ENCODE results near the gene SIAH3. TPM values are rescaled to one million over a fixed set of nuclear protein-coding genes. Genes with fewer than 3 reads are reported as not detected.
A peak's percentile ranks its signal among the peaks of the same experiment; 100 is the strongest.

SIAH3 gene
- total and polyA plus RNA-seq, 5 donors from 2014 or later, result 0.03 TPM; not detected in 4

DNA sequence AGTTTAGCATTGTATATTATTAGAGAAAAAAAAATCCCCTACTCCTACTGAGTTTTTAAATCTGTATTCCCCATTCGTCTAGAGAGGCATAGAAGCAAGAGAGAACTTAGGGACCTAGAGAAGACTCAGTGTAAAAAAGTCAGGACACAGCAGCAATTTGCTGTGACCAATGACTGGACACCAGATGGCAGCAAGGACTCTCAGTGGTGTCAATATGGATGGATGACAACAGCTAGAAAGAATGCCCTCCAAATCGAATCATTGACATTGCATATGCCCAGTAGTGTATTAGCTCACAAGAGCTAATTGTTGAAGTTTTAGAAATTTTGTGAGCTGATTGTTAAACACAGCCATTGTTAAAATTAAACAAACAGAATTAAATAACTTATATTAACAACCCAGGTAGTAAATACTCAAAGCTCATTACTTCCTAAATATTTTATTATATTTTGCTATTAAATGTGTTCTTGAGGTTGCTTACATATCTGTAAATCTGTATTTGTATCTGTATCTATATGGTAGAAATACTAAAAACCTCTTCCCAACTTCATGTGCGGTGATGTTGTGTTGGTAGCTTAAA is 43.9 kb downstream of the SIAH3 start:
- H3K4me1 ChIP-seq (ENCODE audit: control insufficient read depth, insufficient read depth, low read length, poor library complexity, severe bottlenecking), result no peaks in the 10 kb centered on the region
- Mint-ChIP-seq H3K27me3 (peaks cover 12% of the 10 kb centered on the region), H3K27ac (no peak overlapping the region), H3K9me3 (peaks cover 0 to 4% (median 0%) of the 10 kb centered on the region in 7 donors), H3K4me3 (no peak overlapping the region), H3K36me3 (no peaks in the 10 kb centered on the region), H3K4me1 (no peaks in the 10 kb centered on the region)
- peaks cover 3% of the 10 kb centered on the region for H3K27me3 ChIP-seq (ENCODE audit: control insufficient read depth, insufficient read depth, low read length)
- H3K9me3 ChIP-seq (ENCODE audit: control insufficient read depth in 2 of 2, low read length in 2 of 2), result no peaks in the 10 kb centered on the region
- no peak overlapping the region for H3K4me3 ChIP-seq (ENCODE audit: low read depth, low read length)
- no peak overlapping the region for H3K27ac ChIP-seq (ENCODE audit: insufficient read depth, low read length, poor library complexity, severe bottlenecking)
- ATAC-seq (ENCODE audit: low read depth in 2 of 2), result peak in 1 of 2 donors; percentile 46
- DNase-seq, result peak in 2 of 3 donors; percentile 15 to 17
- H3K36me3 ChIP-seq (ENCODE audit: control insufficient read depth, insufficient read depth, low read length), result no peaks in the 10 kb centered on the region

DNA sequence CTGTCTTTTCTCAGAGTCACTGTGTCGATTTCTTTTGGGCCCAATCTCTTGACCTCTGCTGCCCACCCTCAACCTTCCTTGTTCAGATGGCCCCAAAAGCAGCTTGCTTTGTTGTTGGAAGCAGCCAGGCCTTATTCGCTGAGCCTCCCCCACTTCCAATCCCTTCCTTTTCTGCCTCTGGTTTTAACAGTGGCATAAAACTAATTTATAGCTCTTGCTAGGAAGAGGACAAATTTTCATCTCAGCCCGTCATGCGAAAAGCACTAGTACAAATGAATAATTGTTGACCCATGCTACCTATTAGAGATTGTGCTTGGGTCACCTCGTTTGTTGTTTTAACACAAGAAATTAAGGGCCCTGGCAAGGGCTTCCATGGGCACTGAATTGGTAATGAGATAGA is 51.1 kb downstream of the SIAH3 start:
- Mint-ChIP-seq H3K9me3 (peaks cover 0 to 4% (median 2%) of the 10 kb centered on the region in 7 donors), H3K36me3 (no peaks in the 10 kb centered on the region), H3K27me3 (peaks cover 4% of the 10 kb centered on the region), H3K27ac (no peak overlapping the region), H3K4me1 (no peaks in the 10 kb centered on the region), H3K4me3 (no peak overlapping the region)
- no peak overlapping the region for H3K27ac ChIP-seq (ENCODE audit: insufficient read depth, low read length, poor library complexity, severe bottlenecking)
- H3K9me3 ChIP-seq (ENCODE audit: control insufficient read depth in 2 of 2, low read length in 2 of 2), result no peaks in the 10 kb centered on the region
- no peaks in the 10 kb centered on the region for H3K36me3 ChIP-seq (ENCODE audit: control insufficient read depth, insufficient read depth, low read length)
- ATAC-seq (ENCODE audit: low read depth in 2 of 2) (no peak), DNase-seq (no peak)
- H3K4me1 ChIP-seq (ENCODE audit: control insufficient read depth, insufficient read depth, low read length, poor library complexity, severe bottlenecking), result no peaks in the 10 kb centered on the region
- no peaks in the 10 kb centered on the region for H3K27me3 ChIP-seq (ENCODE audit: control insufficient read depth, insufficient read depth, low read length)
- H3K4me3 ChIP-seq (ENCODE audit: low read depth, low read length), result no peak overlapping the region

DNA sequence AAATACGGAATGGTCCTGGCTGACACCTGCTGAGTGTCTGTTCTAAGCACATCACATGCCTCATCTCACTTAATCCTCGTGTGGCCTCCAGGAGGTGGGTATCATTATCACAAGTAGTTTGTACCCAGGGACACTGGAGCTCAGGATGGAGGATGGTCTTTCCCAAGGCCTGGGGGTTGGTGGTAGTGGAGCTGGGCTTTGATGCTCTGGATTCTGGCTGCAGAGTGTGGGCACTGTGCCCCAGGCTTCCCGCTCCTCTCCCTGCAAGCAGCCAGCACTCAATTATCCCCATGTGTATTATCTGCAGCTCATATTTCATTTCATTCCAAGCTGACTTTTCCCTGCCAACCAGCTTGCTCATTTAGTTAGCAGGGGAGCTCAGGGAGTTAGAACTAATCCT is 52.1 kb downstream of the SIAH3 start:
- Histone ChIP-seq H3K4me3 (ENCODE audit: low read depth, low read length) (no peak overlapping the region), H3K4me1 (ENCODE audit: control insufficient read depth, insufficient read depth, low read length, poor library complexity, severe bottlenecking) (no peaks in the 10 kb centered on the region), H3K36me3 (ENCODE audit: control insufficient read depth, insufficient read depth, low read length) (no peaks in the 10 kb centered on the region), H3K27ac (ENCODE audit: insufficient read depth, low read length, poor library complexity, severe bottlenecking) (no peak overlapping the region), H3K9me3 (ENCODE audit: control insufficient read depth in 2 of 2, low read length in 2 of 2) (no peaks in the 10 kb centered on the region), H3K27me3 (ENCODE audit: control insufficient read depth, insufficient read depth, low read length) (no peaks in the 10 kb centered on the region)
- no peak for ATAC-seq (ENCODE audit: low read depth in 2 of 2)
- H3K27ac Mint-ChIP-seq, result no peak overlapping the region
- H3K36me3 Mint-ChIP-seq, result no peaks in the 10 kb centered on the region
- DNase-seq, result no peak
- peaks cover 0 to 4% (median 0%) of the 10 kb centered on the region in 7 donors for H3K9me3 Mint-ChIP-seq
- H3K27me3 Mint-ChIP-seq, result no peaks in the 10 kb centered on the region
- no peaks in the 10 kb centered on the region for H3K4me1 Mint-ChIP-seq
- H3K4me3 Mint-ChIP-seq, result no peak overlapping the region

DNA sequence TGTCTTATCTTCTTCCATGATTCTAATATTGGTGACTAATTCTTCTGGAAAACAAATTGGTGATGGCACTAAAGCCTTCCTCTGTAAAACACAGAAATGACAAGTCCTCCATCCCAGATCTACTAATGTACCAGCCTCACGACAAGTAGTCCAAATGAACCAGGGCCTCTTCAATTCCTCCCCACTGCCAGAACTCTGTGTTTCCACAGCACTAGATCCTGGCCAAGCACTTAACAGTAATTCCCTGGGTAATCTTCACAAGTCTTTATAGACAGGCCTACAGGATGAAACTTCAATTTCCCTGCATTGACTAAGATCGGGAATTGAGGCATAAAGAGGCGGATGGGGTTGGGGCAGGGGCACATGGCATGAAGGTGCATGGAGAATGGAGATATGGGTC is 52.7 kb downstream of the SIAH3 start:
- Histone ChIP-seq H3K4me1 (ENCODE audit: control insufficient read depth, insufficient read depth, low read length, poor library complexity, severe bottlenecking) (no peaks in the 10 kb centered on the region), H3K4me3 (ENCODE audit: low read depth, low read length) (no peak overlapping the region), H3K27ac (ENCODE audit: insufficient read depth, low read length, poor library complexity, severe bottlenecking) (no peak overlapping the region), H3K36me3 (ENCODE audit: control insufficient read depth, insufficient read depth, low read length) (no peaks in the 10 kb centered on the region), H3K9me3 (ENCODE audit: control insufficient read depth in 2 of 2, low read length in 2 of 2) (no peaks in the 10 kb centered on the region), H3K27me3 (ENCODE audit: control insufficient read depth, insufficient read depth, low read length) (no peaks in the 10 kb centered on the region)
- H3K9me3 Mint-ChIP-seq, result peaks cover 0 to 4% (median 0%) of the 10 kb centered on the region in 7 donors
- no peak for DNase-seq
- no peaks in the 10 kb centered on the region for H3K36me3 Mint-ChIP-seq
- peak overlapping the region in 1 of 3 donors; percentile 8 for H3K27ac Mint-ChIP-seq
- H3K4me1 Mint-ChIP-seq, result no peaks in the 10 kb centered on the region
- H3K4me3 Mint-ChIP-seq, result no peak overlapping the region
- ATAC-seq (ENCODE audit: low read depth in 2 of 2), result no peak
- H3K27me3 Mint-ChIP-seq, result no peaks in the 10 kb centered on the region

DNA sequence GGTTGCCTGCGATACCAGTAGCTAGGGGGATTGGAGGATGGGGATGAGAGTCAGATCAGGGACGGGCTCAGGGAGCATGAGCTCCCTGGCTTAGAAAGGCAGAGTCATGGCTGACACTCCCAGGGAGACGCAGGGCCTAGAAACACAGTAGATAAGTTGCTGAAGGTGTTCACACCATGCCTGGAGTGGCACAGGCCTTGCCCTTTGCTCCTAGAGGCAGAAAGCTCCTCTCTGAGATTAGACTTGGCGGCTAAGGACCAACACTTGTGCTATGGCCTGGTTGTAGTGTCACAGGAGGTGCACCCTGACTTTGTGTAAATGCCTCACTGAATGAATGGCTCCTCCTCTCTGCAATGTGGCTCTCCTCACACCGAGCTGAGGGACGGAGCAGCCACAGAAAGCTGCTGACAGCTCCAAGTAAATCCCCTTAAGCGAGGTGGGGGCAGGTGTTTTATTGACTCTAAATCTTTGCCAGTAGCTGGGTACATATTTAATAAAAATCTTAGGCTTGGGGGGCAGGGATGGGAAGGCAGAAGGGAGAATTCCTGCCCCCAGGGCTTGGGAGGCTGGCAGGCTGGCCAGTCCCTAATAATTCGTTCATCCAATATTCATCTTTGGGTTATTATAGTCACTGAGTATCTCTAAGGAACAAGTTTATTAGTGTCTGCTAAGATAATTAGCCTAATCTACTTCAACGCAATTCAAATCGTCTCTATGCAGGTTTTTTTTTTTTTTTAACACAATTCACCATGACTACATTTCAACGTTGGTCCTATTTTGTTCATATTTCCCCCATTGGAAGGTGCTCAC is 54.9 kb downstream of the SIAH3 start:
- Histone ChIP-seq H3K36me3 (ENCODE audit: control insufficient read depth, insufficient read depth, low read length) (no peaks in the 10 kb centered on the region), H3K4me1 (ENCODE audit: control insufficient read depth, insufficient read depth, low read length, poor library complexity, severe bottlenecking) (no peaks in the 10 kb centered on the region), H3K27ac (ENCODE audit: insufficient read depth, low read length, poor library complexity, severe bottlenecking) (no peak overlapping the region), H3K4me3 (ENCODE audit: low read depth, low read length) (no peak overlapping the region), H3K27me3 (ENCODE audit: control insufficient read depth, insufficient read depth, low read length) (no peaks in the 10 kb centered on the region), H3K9me3 (ENCODE audit: control insufficient read depth in 2 of 2, low read length in 2 of 2) (no peaks in the 10 kb centered on the region)
- no peaks in the 10 kb centered on the region for H3K36me3 Mint-ChIP-seq
- no peaks in the 10 kb centered on the region for H3K4me1 Mint-ChIP-seq
- ATAC-seq (ENCODE audit: low read depth in 2 of 2) (no peak), DNase-seq (no peak)
- peaks cover 0 to 4% (median 0%) of the 10 kb centered on the region in 7 donors for H3K9me3 Mint-ChIP-seq
- H3K27me3 Mint-ChIP-seq, result peaks cover 1% of the 10 kb centered on the region
- H3K4me3 Mint-ChIP-seq, result no peak overlapping the region
- no peak overlapping the region for H3K27ac Mint-ChIP-seq

DNA sequence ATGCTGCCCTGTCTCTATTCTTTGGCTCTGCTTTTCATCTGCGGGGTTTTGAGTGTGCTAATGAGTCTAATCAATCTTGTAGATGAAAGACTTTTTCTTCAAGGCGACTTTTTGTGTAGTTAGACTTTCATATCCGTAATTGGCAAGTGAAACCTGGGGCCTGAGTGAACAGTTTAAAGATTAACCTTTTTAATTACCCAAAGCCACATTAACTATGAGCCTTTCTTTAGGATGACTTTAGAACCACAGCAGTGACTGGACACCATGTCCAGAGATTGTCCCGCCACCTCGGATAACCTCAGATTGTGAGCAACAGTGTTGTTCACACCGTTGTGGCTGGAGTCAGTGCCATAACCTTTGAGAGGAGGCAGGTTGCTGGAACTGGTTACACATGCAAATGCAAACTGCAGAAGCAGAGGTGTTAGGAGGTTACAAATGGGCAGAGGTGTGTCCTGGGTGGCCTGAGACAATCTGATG is 58.7 kb downstream of the SIAH3 start:
- peaks cover 4% of the 10 kb centered on the region for H3K27me3 ChIP-seq (ENCODE audit: control insufficient read depth, insufficient read depth, low read length)
- H3K27ac ChIP-seq (ENCODE audit: insufficient read depth, low read length, poor library complexity, severe bottlenecking), result no peak overlapping the region
- DNase-seq (no peak), ATAC-seq (ENCODE audit: low read depth in 2 of 2) (no peak)
- Mint-ChIP-seq H3K9me3 (peaks cover 0 to 4% (median 0%) of the 10 kb centered on the region in 7 donors), H3K4me1 (no peaks in the 10 kb centered on the region), H3K36me3 (no peaks in the 10 kb centered on the region), H3K4me3 (no peak overlapping the region), H3K27ac (no peak overlapping the region), H3K27me3 (peaks cover 10% of the 10 kb centered on the region)
- no peak overlapping the region for H3K4me3 ChIP-seq (ENCODE audit: low read depth, low read length)
- no peaks in the 10 kb centered on the region for H3K4me1 ChIP-seq (ENCODE audit: control insufficient read depth, insufficient read depth, low read length, poor library complexity, severe bottlenecking)
- no peaks in the 10 kb centered on the region for H3K36me3 ChIP-seq (ENCODE audit: control insufficient read depth, insufficient read depth, low read length)
- no peaks in the 10 kb centered on the region for H3K9me3 ChIP-seq (ENCODE audit: control insufficient read depth in 2 of 2, low read length in 2 of 2)

DNA sequence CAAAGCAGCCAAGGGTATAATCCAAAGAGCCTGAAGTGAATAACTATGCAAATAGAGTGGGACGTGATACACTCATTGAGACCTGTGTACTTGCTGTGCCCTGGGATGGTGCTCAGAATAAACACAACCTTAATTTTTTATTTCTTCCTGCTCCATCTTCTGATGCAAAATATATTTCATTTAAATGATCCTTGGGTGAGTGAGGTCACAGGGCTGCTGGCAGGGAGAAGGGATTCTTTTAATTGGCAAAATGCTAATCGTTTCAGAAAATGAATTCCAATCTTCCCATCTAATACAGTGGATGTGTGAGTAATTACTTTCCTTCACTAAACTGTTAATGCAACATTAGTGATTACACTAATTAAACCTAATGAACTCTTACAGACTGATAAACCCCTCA is 63.5 kb downstream of the SIAH3 start:
- Histone ChIP-seq H3K27ac (ENCODE audit: insufficient read depth, low read length, poor library complexity, severe bottlenecking) (no peak overlapping the region), H3K27me3 (ENCODE audit: control insufficient read depth, insufficient read depth, low read length) (peaks cover 8% of the 10 kb centered on the region), H3K9me3 (ENCODE audit: control insufficient read depth in 2 of 2, low read length in 2 of 2) (no peaks in the 10 kb centered on the region), H3K4me3 (ENCODE audit: low read depth, low read length) (no peak overlapping the region), H3K4me1 (ENCODE audit: control insufficient read depth, insufficient read depth, low read length, poor library complexity, severe bottlenecking) (no peaks in the 10 kb centered on the region), H3K36me3 (ENCODE audit: control insufficient read depth, insufficient read depth, low read length) (no peaks in the 10 kb centered on the region)
- H3K27me3 Mint-ChIP-seq, result peaks cover 10% of the 10 kb centered on the region
- no peaks in the 10 kb centered on the region for H3K36me3 Mint-ChIP-seq
- no peak for DNase-seq
- no peak overlapping the region for H3K27ac Mint-ChIP-seq
- no peaks in the 10 kb centered on the region for H3K9me3 Mint-ChIP-seq
- ATAC-seq (ENCODE audit: low read depth in 2 of 2), result no peak
- H3K4me3 Mint-ChIP-seq, result no peak overlapping the region
- no peaks in the 10 kb centered on the region for H3K4me1 Mint-ChIP-seq

DNA sequence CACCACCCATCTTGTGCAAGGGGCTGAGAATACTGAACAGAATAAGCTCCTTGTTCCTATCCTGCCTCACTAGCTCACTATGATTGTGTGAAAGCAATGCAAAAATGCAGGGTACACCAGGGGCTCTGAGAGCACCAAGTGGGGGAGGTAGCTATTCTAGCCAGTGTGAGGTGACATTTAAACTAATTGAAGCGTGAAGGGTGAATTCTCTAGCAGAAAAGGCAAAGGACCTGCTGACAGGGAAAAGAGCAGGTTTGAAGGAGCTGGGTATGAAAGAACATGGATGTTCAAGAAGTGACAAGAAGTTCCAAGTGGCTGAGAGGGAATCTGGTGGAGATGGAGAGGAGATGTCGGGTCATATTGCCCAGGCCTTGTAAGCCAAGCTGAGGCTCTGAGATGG is 64.2 kb downstream of the SIAH3 start:
- no peak overlapping the region for H3K4me3 Mint-ChIP-seq
- Histone ChIP-seq H3K27me3 (ENCODE audit: control insufficient read depth, insufficient read depth, low read length) (peaks cover 8% of the 10 kb centered on the region), H3K9me3 (ENCODE audit: control insufficient read depth in 2 of 2, low read length in 2 of 2) (no peaks in the 10 kb centered on the region), H3K36me3 (ENCODE audit: control insufficient read depth, insufficient read depth, low read length) (no peaks in the 10 kb centered on the region), H3K27ac (ENCODE audit: insufficient read depth, low read length, poor library complexity, severe bottlenecking) (no peak overlapping the region), H3K4me1 (ENCODE audit: control insufficient read depth, insufficient read depth, low read length, poor library complexity, severe bottlenecking) (no peaks in the 10 kb centered on the region), H3K4me3 (ENCODE audit: low read depth, low read length) (no peak overlapping the region)
- H3K4me1 Mint-ChIP-seq, result no peaks in the 10 kb centered on the region
- H3K36me3 Mint-ChIP-seq, result no peaks in the 10 kb centered on the region
- no peak overlapping the region for H3K27ac Mint-ChIP-seq
- no peak for ATAC-seq (ENCODE audit: low read depth in 2 of 2)
- DNase-seq, result no peak
- H3K9me3 Mint-ChIP-seq, result no peaks in the 10 kb centered on the region
- peaks cover 10% of the 10 kb centered on the region for H3K27me3 Mint-ChIP-seq

All from CD4-positive, CD25-positive, alpha-beta regulatory T cell (primary cell).